Measurements from ENCODE around the gene STK16.

DNA sequence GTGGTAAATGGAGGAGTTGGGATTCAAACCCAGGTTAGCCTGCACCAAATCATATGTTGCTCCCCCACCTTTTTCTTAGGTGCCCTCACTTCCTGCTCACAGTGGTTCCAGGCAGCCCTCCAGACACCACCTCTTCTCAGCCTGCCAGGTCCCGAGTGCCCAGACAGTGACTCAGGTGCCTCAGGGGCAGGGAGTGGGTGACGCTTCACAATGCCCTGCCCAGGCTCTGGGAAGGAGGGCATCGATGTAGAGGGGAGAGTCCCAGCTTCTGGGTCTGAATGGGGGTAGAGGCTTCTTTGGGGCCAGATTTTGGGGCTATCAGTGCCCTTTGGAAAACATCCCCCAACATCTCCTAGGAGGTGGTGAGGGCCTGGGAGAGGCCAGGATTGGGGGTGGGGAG is 28.7 kb downstream of the STK16 start:
- TF ChIP-seq, protein P1, sequence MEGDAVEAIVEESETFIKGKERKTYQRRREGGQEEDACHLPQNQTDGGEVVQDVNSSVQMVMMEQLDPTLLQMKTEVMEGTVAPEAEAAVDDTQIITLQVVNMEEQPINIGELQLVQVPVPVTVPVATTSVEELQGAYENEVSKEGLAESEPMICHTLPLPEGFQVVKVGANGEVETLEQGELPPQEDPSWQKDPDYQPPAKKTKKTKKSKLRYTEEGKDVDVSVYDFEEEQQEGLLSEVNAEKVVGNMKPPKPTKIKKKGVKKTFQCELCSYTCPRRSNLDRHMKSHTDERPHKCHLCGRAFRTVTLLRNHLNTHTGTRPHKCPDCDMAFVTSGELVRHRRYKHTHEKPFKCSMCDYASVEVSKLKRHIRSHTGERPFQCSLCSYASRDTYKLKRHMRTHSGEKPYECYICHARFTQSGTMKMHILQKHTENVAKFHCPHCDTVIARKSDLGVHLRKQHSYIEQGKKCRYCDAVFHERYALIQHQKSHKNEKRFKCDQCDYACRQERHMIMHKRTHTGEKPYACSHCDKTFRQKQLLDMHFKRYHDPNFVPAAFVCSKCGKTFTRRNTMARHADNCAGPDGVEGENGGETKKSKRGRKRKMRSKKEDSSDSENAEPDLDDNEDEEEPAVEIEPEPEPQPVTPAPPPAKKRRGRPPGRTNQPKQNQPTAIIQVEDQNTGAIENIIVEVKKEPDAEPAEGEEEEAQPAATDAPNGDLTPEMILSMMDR (IDR thresholded peaks at IDR 0.05 in 8 of 11, conservative IDR thresholded peaks at IDR 0.05 in 3 of 11) = no peak
- TF ChIP-seq POLR2AphosphoS5 (IDR thresholded peaks at IDR 0.05) = no peak
